Mononuclear cell (primary cell): ENCODE results near the gene TTC28. TPM values are rescaled to one million over a fixed set of nuclear protein-coding genes. Genes with fewer than 3 reads are reported as not detected.
"Not testable (repeated sequence)": the region's sequence is repeated elsewhere in the genome, so short reads cannot be mapped to it uniquely, and the experiment has no call there.

ENCODE experiments used
- H3K27me3 ChIP-seq: 2 replicates; pipeline ENCODE4 v1.6.0; 2011; ENCODE audit warnings: low read length, control low read depth; ENCODE audit not compliant: insufficient read depth
- H3K4me1 ChIP-seq: 2 replicates; pipeline ENCODE4 v1.5.1; 2011; ENCODE audit warnings: mild to moderate bottlenecking, low read length, control low read depth; ENCODE audit not compliant: insufficient read depth
- H3K4me3 ChIP-seq: 2 replicates; pipeline ENCODE4 v1.5.1; 2011; ENCODE audit warnings: mild to moderate bottlenecking, low read length, moderate library complexity
- H3K9me3 ChIP-seq: 2 replicates; pipeline ENCODE4 v1.5.1; 2011; ENCODE audit warnings: low read depth, mild to moderate bottlenecking, control low read depth, low read length
- total RNA-seq: library from RNA; depleted of rRNA; stranded (reverse); fragments of >200 nt; gene quantifications from one replicate; pipeline ENCODE4 v1.2.3, GENCODE V29; 2012

Gene TTC28
- total RNA-seq, 1 donor, result 1.5 TPM

- H3K9me3 ChIP-seq, result no peaks in the 10 kb centered on the region
- H3K4me1 ChIP-seq, result no peaks in the 10 kb centered on the region
- no peaks in the 10 kb centered on the region for H3K27me3 ChIP-seq
- no peak overlapping the region for H3K4me3 ChIP-seq
These were observed 449.8 kb downstream of the TTC28 start for GRCh38 chr22:28229566-28230485.

DNA sequence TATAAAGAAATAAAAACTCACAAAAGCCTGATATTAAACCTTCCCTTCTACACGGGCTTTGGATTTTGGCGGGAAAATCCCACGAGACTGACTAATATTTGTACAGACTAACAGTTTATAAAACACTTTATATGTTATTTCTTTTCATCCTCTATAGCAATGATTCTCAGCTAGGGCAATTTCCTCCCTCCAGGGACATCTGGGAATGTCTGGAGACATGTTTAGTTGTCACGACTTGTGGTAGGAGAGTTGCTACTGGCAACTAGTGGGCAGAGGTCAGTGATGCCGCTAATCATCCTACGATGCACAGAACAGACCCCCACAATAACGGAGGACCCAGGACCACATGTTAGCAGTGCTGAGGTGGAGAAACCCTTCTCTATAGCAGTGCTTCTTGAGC is 455.8 kb downstream of the TTC28 start:
- H3K27me3 ChIP-seq, result no peaks in the 10 kb centered on the region
- H3K4me1 ChIP-seq, result no peaks in the 10 kb centered on the region
- H3K4me3 ChIP-seq, result no peak overlapping the region
- H3K9me3 ChIP-seq, result no peaks in the 10 kb centered on the region

DNA sequence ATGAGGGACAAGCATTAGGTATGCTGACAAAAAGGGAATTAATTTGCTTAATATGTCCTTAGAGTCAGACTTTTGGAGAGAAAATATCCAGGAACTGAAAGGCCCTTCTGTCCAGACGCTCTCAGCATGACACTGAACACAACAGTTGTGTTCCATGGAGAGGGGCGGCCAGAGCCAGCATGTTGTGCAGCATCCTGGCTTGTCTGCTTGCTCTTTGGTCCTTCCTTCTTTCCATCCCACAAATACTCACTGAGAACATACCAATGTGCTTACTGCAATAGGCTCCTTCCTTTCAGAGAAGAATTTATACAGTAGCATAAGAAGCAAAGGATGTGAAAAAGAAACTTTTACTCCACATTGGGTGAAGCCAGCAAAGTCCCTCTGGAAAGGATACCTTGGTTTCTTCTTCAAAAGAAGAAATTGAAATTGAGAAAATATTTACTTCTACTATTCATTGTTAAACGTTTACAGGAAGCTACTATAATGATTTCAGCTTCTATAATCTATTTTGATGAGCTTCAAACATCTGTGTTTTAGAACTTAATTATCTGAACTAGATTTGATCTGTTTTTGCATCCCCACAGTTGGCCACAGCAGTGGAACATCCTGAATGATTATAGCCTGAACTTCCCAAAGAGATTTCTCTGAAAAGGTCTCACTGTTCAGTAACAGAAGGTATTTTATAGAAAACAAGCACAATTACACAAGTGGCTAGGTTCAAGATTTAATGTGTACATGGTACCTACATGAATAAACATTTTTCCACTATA is 456.5 kb downstream of the TTC28 start:
- Histone ChIP-seq H3K4me1 (no peaks in the 10 kb centered on the region), H3K9me3 (no peaks in the 10 kb centered on the region), H3K27me3 (no peaks in the 10 kb centered on the region), H3K4me3 (no peak overlapping the region)

GRCh38 chr22:28222571-28222970 is 457.1 kb downstream of the TTC28 start:
- Histone ChIP-seq H3K4me3 (no peak overlapping the region), H3K27me3 (no peaks in the 10 kb centered on the region), H3K9me3 (no peaks in the 10 kb centered on the region), H3K4me1 (no peaks in the 10 kb centered on the region)

DNA sequence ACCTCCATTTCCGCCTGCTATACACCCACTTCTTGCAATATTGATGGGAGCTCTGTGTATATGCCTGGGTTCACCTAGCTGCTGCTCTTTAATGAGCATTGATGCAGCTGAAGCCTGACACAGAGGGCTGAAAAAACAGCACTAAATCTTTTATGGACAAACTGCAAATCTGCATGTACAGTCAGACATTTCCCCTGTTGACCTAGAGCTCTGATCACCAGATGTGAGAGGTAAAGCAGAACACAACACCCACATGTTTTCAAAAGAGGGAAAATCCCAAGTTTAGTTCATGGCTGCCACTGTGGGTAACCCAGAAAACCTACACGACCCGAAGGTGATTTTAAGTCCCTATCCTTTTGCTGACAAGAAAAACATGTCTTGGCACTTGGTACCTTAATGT is 457.6 kb downstream of the TTC28 start:
- Histone ChIP-seq H3K4me3 (no peak overlapping the region), H3K4me1 (no peaks in the 10 kb centered on the region), H3K9me3 (no peaks in the 10 kb centered on the region), H3K27me3 (no peaks in the 10 kb centered on the region)

- H3K4me1 ChIP-seq, result no peaks in the 10 kb centered on the region
- no peaks in the 10 kb centered on the region for H3K9me3 ChIP-seq
- no peak overlapping the region for H3K4me3 ChIP-seq
- H3K27me3 ChIP-seq, result no peaks in the 10 kb centered on the region
These were observed 458.8 kb downstream of the TTC28 start for GRCh38 chr22:28220626-28221363.

DNA sequence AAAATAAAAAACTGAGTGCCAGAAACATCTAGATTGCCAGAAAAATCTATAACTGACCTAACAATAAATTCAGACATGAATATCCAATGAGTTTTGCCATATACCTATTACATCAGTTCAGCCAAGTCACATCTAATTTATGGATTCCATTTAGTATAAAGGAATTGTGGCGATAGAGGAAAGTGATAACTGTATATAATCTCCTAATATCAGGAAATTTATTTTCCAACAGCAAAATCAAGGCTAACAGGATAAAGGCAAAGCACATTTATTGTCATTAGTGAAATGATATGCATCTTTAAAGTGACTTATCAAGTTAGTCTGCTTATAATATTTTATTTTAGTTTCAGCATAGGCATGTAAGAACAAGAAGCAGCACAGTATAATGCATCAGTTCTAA is 462.4 kb downstream of the TTC28 start:
- Histone ChIP-seq H3K4me1 (no peaks in the 10 kb centered on the region), H3K9me3 (no peaks in the 10 kb centered on the region), H3K27me3 (no peaks in the 10 kb centered on the region), H3K4me3 (no peak overlapping the region)

GRCh38 chr22:28214750-28215149 is 464.9 kb downstream of the TTC28 start:
- H3K4me3 ChIP-seq, H3K9me3 ChIP-seq, H3K4me1 ChIP-seq, H3K27me3 ChIP-seq: not testable (repeated sequence)

GRCh38 chr22:28209457-28209856 is 470.2 kb downstream of the TTC28 start:
- H3K4me1 ChIP-seq, H3K4me3 ChIP-seq, H3K27me3 ChIP-seq, H3K9me3 ChIP-seq: not testable (repeated sequence)

DNA sequence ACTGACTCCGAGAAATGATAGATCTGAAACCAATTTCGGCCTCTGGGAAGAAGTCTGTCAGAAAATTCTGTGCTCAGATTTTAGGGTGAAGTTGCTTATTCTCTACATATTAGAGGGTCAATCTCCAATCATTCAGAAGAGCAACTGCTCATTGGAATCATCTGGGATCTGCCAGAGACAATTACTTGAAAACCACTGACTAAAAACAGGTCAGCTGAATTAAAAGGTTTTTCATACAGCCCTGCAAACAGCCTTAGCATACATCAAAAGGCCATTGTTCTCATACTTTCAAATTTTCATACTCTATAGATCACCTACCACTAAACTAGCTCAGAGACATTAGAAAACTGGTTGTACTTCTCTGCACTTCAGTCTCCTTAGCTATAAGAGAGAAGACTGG is 470.9 kb downstream of the TTC28 start:
- Histone ChIP-seq H3K4me1 (no peaks in the 10 kb centered on the region), H3K4me3 (no peak overlapping the region), H3K9me3 (no peaks in the 10 kb centered on the region), H3K27me3 (no peaks in the 10 kb centered on the region)

DNA sequence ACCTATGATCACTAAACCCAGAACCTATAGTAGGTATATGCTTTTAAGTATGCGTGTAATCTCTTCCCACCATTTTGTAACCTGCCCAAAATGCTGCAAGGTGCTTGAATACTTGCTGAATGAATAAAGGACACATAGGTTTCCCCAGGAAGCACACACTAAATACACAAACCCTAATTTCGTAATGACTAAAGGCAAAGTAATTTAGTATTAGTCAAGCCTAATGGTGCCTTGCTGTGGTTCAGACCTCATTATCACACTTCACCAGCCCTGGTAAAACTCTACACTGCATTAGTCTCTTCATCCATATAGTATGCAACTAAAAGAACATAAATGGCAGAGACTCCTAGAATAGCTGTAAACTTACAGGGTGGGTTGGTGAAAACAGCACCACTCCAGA is 471.6 kb downstream of the TTC28 start:
- no peaks in the 10 kb centered on the region for H3K4me1 ChIP-seq
- no peak overlapping the region for H3K4me3 ChIP-seq
- no peaks in the 10 kb centered on the region for H3K9me3 ChIP-seq
- no peaks in the 10 kb centered on the region for H3K27me3 ChIP-seq

DNA sequence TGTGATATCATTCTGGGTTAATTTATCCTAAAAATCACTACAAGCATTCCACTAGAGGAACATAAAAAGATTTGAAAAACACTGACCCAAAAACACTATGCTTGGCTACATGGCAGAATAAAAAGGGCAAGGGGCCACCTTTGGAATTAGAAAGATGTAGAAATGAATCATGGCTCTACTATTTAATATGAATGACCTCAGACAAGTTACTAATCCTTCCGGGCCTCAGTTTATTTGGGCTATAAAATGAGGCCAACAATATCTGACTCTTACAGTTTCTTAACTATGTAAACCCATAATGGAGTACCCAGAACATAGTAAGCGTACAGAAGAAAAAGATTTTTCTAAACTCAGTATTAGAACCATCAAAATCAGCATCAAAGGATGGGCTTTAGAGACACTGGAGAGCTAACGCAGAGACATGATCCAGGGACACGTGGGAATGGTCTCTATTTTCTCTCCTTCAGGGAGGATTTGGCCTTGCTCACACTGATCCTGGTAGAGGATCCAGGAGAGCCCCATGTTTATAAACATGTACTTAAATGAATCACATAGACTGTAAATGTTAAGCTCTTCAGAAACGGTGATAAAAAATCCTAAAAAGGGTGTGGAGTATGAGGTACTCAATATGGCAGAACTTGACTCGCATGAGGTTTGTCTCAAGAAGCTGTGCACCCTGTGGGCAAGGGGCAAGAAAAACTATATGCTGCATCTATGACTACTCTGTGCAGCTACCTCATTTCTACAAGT is 472.2 kb downstream of the TTC28 start:
- H3K4me3 ChIP-seq, result no peak overlapping the region

DNA sequence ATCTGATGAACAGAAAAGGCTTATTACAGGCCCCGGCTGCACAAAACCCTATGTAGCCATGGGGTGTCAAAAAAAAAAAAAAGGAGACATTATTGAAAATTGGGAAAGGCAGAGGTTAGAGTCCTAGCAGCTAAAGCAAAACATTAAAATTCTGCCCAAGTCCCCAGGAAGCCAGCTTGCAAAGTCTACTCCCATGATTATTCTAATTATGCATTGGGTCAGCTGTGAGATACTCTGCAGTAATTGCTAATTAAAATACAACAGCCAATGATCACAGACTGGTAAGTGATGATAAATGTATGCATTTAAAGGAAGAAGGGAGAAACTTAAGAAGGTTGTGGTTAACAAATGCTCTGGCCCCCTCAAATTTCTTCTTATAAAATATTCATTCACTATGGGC is 473.7 kb downstream of the TTC28 start:
- Histone ChIP-seq H3K9me3 (no peaks in the 10 kb centered on the region), H3K4me1 (no peaks in the 10 kb centered on the region), H3K27me3 (no peaks in the 10 kb centered on the region), H3K4me3 (no peak overlapping the region)

More for the DNA sequence above, 472.2 kb downstream of the TTC28 start:
- Histone ChIP-seq H3K9me3 (no peaks in the 10 kb centered on the region), H3K27me3 (no peaks in the 10 kb centered on the region), H3K4me1 (no peaks in the 10 kb centered on the region)

DNA sequence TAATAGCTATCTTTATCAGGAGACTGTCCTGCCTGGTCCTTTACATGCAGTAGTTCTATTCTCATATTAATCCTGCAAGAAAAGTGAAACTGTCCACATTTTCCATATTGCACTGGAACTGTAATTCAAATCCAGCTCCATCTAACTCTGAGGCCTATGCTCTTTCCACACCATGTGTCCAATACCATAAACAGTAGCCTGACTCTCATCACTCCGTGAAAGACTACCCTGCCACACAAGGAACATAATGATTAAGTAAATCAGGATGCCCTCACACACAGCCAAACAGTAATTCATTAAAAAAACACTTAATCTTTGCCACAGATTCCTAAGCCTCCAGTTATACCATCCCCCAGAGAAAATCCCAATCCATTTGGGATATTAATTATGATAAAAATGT is 475.3 kb downstream of the TTC28 start:
- H3K9me3 ChIP-seq, result no peaks in the 10 kb centered on the region
- no peak overlapping the region for H3K4me3 ChIP-seq

More for the DNA sequence above, 475.3 kb downstream of the TTC28 start:
- no peaks in the 10 kb centered on the region for H3K27me3 ChIP-seq
- H3K4me1 ChIP-seq, result no peaks in the 10 kb centered on the region
